ENCODE data around the gene ALS2CL.
A peak's percentile ranks its signal among the peaks of the same experiment; 100 is the strongest.

ALS2CL gene

GRCh38 chr3:46629551-46630517 lies 63.6 kb downstream of the ALS2CL start:
- DNase-seq, result peak; percentile 36

GRCh38 chr3:46628901-46629369 lies 64.5 kb downstream of the ALS2CL start:
- DNase-seq, result no peak

GRCh38 chr3:46627078-46627477 lies 66.4 kb downstream of the ALS2CL start:
- DNase-seq, result no peak

GRCh38 chr3:46626039-46626438 lies 67.4 kb downstream of the ALS2CL start:
- DNase-seq, result no peak

GRCh38 chr3:46624975-46625490 lies 68.4 kb downstream of the ALS2CL start:
- DNase-seq, result no peak

GRCh38 chr3:46624533-46624932 lies 68.9 kb downstream of the ALS2CL start:
- no peak for DNase-seq

GRCh38 chr3:46619845-46620778 lies 73.4 kb downstream of the ALS2CL start:
- no peak for DNase-seq

Data from amniotic stem cell (primary cell).